Stimulated activated CD8-positive, alpha-beta memory T cell treated with anti-CD3 and anti-CD28 coated beads, Interleukin-4, amount 100 ng/mL, for 48 hours (primary cell): Measurements from ENCODE around the gene PITX2.

Experiments used
- DNase-seq: peaks from one replicate; pipeline ENCODE4 v3.0.0-alpha.2; 2020

Gene PITX2

DNA sequence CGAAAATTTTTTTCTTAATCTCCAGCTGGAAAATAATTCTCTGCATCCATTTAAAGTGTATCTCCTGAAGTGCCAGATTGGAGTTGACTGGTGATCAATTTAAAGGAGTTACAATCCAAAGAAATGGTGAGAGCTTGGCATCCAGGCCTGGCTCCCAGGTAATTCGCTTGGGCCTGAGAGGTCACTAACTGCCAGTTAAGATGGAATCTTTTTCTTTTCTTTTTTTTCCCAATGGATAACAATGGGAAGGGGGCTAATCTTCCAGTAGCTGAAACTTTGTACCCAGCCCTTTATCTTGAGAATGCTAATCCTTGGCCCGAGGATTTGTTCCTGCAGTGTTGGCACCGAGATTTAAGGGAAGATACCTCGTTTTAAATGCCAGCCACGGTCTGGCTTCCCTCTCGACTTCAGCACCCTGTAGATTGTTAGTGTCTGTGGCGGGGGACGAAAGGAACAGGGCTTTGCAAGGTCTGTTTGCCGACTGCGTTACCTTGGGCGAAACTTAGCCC is 13.3 kb upstream of the PITX2 start:
- no peak for DNase-seq

GRCh38 chr4:110635163-110635865 is 12.4 kb upstream of the PITX2 start:
- no peak for DNase-seq

DNA sequence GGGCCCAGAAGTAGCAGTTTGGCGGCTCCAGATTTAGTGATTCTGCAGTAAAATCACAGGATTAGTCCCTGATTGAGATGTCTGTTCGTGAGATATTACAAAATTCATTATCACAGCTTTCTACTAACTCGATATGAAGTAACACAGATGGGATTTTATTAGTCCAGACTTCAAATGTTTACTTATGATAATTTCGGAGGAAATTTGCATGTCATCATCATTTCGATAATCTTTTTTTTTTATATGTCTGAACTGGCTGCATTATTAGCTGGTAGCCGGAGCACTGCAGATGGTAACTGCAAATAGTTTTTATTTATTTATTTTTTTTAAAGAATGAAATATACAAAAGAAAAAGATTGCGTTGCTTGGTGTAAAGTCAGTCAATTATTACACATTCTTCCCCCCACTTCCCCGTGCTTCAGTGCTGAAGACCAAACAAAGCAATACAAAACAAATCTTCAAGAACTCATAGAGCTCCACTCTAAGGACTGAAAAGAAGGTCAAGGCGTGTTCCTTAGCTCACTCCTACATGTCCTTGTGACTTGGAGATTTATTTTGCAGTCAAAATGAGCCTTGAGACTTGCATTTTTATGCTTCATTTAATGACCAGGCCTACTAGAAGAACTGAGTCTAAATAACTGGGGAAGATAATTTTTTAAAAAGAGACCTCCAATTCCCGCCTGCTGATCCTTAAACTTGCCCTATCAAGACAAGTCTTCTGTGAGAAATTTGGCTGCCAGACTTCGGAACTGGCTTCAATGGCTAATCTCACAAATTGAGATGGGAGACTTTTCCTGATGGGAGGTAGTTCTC is 11.7 kb upstream of the PITX2 start:
- no peak for DNase-seq

GRCh38 chr4:110633358-110634341 is 10.8 kb upstream of the PITX2 start:
- no peak for DNase-seq

GRCh38 chr4:110632506-110633357 is 9.9 kb upstream of the PITX2 start:
- DNase-seq, result no peak

- peak; percentile 68 for DNase-seq
Observed at GRCh38 chr4:110631584-110632505, 9.0 kb upstream of the PITX2 start.

DNA sequence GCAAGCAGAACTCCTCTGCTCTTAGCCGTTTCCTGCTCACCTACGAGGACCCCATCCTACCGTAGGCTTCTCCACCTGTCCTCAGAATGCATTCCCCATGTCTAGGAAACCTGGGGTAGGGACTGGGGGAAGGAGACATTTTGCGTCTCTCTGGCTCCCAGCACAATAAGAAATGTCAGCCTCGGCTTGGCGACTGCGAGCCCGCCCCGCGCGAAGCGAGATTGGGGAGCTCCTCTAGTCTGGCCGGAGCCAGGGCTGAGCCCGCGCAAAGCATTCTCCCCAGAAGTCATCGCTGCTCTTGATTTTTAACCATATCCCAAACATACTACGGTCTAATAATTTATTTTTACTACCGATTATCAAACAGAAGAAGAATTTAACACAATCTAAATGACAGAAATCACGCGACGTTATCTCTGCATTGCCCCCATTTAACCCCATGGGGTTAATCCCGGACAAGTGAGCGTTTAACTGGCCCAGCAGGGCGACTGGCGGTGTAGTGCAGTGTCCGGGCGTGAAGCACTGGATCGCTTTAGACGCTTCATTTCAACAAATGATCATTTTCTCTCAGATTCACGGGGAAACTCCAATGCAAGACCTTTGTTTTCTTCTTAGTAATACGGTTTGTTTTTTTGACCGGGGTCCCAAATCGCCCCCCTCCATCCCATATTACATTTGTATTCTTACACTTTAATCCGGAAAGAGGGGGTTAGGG is 8.0 kb upstream of the PITX2 start:
- DNase-seq, result no peak

- DNase-seq, result no peak
Observed at GRCh38 chr4:110629780-110630687, 7.2 kb upstream of the PITX2 start.

GRCh38 chr4:110629214-110629754 is 6.4 kb upstream of the PITX2 start:
- DNase-seq, result no peak

DNA sequence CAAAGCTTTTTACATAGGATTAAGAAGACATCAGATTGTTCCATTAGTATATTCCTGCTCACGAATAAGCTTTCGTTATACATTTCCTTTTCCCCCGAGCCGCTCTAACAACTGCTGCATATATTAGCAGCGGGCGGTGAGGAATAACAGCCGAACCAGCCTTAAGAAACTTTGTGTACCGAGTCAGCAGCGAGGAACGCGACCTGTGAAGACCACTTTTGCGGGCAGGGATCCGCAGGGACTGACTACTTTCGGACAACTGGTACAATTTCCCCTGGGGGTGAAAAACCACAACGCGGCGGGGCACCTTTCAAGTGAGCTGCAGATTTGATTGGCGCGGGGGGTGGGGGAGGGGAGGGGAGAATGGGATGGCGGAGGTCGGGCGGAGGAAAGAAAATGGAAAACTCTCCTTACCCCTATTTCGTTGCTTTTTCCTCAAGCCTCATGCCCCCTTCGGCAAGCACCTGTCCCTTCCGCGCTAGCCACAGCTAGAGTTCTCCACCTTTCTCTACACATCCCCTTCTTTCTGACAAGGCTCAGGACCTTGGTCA is 5.9 kb upstream of the PITX2 start:
- DNase-seq, result no peak

DNA sequence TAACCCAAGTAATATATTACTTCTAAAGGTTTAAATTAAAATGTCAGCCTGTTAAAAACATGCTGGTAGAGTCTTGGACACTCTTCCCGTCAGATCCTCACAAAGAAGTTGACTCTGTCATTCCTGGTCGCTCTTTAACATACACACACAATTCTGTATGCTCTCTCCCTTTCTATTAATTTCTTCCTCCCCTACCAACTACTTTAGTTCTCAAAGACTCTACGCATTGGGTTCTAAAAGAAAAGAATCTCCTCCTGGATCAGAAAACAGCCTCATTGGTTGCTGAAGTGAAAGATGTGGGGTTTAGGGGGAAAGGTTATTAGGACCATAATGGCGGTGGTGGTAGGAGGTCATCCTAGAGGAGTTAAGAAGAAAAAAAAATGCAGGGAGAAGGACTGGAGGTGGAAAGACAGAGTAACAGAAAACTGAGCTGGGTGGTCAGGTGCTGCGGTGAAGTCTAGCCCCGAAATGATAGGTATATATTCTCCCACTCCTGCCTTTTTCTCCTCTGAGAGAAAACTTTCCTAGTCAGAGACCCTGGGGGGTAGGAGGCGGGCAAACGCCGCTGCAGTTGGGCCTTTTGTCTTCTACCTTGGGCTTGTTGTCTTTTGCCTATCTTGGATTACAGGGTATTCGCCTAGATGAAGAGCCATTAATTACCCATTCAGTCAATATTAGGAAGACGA is 5.2 kb upstream of the PITX2 start:
- no peak for DNase-seq

GRCh38 chr4:110626532-110627153 is 3.8 kb upstream of the PITX2 start:
- no peak for DNase-seq

GRCh38 chr4:110625576-110626257 is 2.8 kb upstream of the PITX2 start:
- no peak for DNase-seq

GRCh38 chr4:110624904-110625494 is 2.1 kb upstream of the PITX2 start:
- DNase-seq, result no peak

- no peak for DNase-seq
Observed at GRCh38 chr4:110624398-110624780, 1.5 kb upstream of the PITX2 start.

DNA sequence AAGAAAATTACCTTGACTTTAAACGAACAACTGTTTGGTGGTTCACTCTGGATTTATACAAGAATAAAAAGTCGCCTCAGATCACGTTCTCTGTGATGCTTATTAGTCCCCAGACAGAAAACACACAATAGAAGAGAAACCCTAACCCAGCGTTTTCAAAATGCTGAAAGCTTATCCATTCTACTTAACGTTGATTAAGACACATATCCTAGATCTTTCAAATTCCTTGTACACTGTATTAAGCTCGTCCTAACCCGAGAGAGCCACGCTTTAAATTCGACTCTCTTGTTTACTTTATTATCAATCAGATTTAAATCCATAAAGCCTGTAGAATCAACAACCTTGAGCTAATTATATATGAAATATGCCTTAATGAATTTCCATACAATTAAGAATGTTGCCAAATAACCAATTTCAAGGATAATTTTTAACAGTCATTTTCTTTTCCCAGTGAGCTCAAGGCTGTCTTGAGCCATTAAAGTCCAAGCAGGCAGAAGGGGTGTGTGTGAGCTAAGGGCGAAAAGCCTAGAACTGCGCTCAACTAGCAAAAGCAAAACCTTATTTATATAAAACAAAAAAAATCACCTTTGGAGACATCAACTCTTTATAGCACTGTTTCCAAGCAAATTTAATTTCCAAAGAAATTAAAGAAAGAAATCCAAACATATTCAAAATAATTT is 981 bp upstream of the PITX2 start:
- no peak for DNase-seq
